ENCODE measurements around the gene PHF2.

DNA sequence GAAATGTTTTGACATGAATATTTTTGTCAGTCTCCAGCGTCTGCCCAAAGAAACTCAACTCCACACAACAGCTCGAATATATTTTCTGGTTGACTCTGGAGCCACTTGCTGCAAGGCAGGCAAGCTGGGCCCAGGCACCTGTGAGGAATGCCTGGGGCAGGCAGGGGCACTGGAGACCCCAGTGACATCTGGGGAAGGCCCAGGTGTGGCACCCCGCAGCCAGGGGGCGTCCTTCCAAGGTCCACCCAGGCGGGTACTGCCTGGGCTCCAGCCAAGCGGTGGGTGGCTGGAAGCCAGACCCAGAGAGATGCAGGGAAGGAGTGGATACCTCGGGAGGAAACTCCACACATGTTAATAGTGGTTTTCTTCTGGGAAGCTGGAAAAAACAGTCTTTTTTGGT, 125.9 kb downstream of the PHF2 start:
- TF ChIP-seq, protein P1, sequence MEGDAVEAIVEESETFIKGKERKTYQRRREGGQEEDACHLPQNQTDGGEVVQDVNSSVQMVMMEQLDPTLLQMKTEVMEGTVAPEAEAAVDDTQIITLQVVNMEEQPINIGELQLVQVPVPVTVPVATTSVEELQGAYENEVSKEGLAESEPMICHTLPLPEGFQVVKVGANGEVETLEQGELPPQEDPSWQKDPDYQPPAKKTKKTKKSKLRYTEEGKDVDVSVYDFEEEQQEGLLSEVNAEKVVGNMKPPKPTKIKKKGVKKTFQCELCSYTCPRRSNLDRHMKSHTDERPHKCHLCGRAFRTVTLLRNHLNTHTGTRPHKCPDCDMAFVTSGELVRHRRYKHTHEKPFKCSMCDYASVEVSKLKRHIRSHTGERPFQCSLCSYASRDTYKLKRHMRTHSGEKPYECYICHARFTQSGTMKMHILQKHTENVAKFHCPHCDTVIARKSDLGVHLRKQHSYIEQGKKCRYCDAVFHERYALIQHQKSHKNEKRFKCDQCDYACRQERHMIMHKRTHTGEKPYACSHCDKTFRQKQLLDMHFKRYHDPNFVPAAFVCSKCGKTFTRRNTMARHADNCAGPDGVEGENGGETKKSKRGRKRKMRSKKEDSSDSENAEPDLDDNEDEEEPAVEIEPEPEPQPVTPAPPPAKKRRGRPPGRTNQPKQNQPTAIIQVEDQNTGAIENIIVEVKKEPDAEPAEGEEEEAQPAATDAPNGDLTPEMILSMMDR (IDR thresholded peaks at IDR 0.05; ENCODE audit: low read length) = no peak
- no peak for TF ChIP-seq EZH2 (optimal IDR thresholded peaks at IDR 0.05; ENCODE audit: low read depth, low read length)
